HEK293 (cell line): ENCODE data around the gene CCNI.
"Not testable (repeated sequence)": the region's sequence is repeated elsewhere in the genome, so short reads cannot be mapped to it uniquely, and the experiment has no call there.

Experiments used
- CTCF ChIA-PET: fragments of 350-600 bp; formaldehyde crosslinking; extraction: SDS; loops from one replicate; lab custom pipeline; 2021; ENCODE audit warnings: antibody characterized with exemption; lab: Yijun Ruan, JAX
- POLR2A ChIA-PET: fragments of 300-600 bp; formaldehyde crosslinking; extraction: SDS; loops from one replicate; lab custom pipeline; 2020; ENCODE audit warnings: antibody characterized with exemption, inconsistent platforms; lab: Yijun Ruan, JAX
- H3K27ac ChIP-seq: fragments of 200-500 bp; sonication (Bioruptor generic); 2 replicates; pipeline ENCODE4 v1.5.1; 2014; ENCODE audit warnings: low read depth, low read length, control low read depth, inconsistent platforms; ENCODE audit errors: extremely low read depth
- H3K36me3 ChIP-seq, 2 experiments: fragments of 200-500 bp in 1 of 2; sonication (Bioruptor generic) in 1 of 2; 1 replicate in 1 of 2; 2 replicates in 1 of 2; pipeline ENCODE4 v1.5.1; 2014 to 2017; ENCODE audit warnings: inconsistent platforms in 2 of 2, low read length in 2 of 2; ENCODE audit not compliant: control insufficient read depth in 2 of 2, insufficient read depth in 1 of 2
- H3K4me1 ChIP-seq: fragments of 200-500 bp; sonication (Bioruptor generic); 2 replicates; pipeline ENCODE4 v1.5.1; 2014; ENCODE audit warnings: mild to moderate bottlenecking, low read length, inconsistent platforms; ENCODE audit not compliant: control insufficient read depth, insufficient read depth
- H3K4me3 ChIP-seq: 2 replicates; pipeline ENCODE4 v1.5.1; 2011; ENCODE audit warnings: low read depth, mild to moderate bottlenecking, control low read depth, low read length, moderate library complexity
- H3K9me3 ChIP-seq: fragments of 200-500 bp; sonication (Bioruptor generic); 2 replicates; pipeline ENCODE4 v1.5.1; 2014; ENCODE audit warnings: low read depth, low read length, inconsistent platforms; ENCODE audit not compliant: control insufficient read depth, insufficient read depth
- CTCF ChIP-seq: fragments of 450-650 bp; formaldehyde crosslinking; IDR thresholded peaks from 2 replicates; pipeline ENCODE4 v1.5.1; 2016; ENCODE audit warnings: missing biosample characterization, missing genetic modification characterization
- KLF17 ChIP-seq: fragments of 450-650 bp; formaldehyde crosslinking; IDR thresholded peaks from 2 replicates; pipeline ENCODE4 v1.5.1; 2016; ENCODE audit warnings: missing biosample characterization, missing genetic modification characterization
- RBAK ChIP-seq: fragments of 450-650 bp; formaldehyde crosslinking; IDR thresholded peaks from 2 replicates; pipeline ENCODE4 v1.5.1; 2016; ENCODE audit warnings: missing biosample characterization, missing genetic modification characterization
- SETDB1 ChIP-seq: IDR thresholded peaks from one replicate; pipeline ENCODE4 v1.6.1; 2017; ENCODE audit warnings: mild to moderate bottlenecking, low read length, moderate library complexity, mixed read lengths; ENCODE audit not compliant: insufficient read length
- ZBTB21 ChIP-seq: fragments of 450-650 bp; formaldehyde crosslinking; IDR thresholded peaks from 2 replicates; pipeline ENCODE4 v1.5.1; 2017; ENCODE audit warnings: missing biosample characterization, missing genetic modification characterization
- ZNF112 ChIP-seq: fragments of 450-650 bp; formaldehyde crosslinking; IDR thresholded peaks from 2 replicates; pipeline ENCODE4 v1.5.0; 2017; ENCODE audit warnings: missing biosample characterization, missing genetic modification characterization
- ZNF138 ChIP-seq: fragments of 450-650 bp; formaldehyde crosslinking; IDR thresholded peaks from 2 replicates; pipeline ENCODE4 v1.5.1; 2016; ENCODE audit warnings: missing biosample characterization, missing genetic modification characterization, borderline replicate concordance
- ZNF202 ChIP-seq: fragments of 450-650 bp; formaldehyde crosslinking; IDR thresholded peaks from 2 replicates; pipeline ENCODE4 v1.5.1; 2016; ENCODE audit warnings: missing biosample characterization, missing genetic modification characterization, borderline replicate concordance
- ZNF23 ChIP-seq: fragments of 450-650 bp; formaldehyde crosslinking; IDR thresholded peaks from 2 replicates; pipeline ENCODE4 v1.5.1; 2016; ENCODE audit warnings: missing biosample characterization, missing genetic modification characterization, borderline replicate concordance
- ZNF501 ChIP-seq: fragments of 450-650 bp; formaldehyde crosslinking; IDR thresholded peaks from 2 replicates; pipeline ENCODE4 v1.5.1; 2016; ENCODE audit warnings: missing biosample characterization, missing genetic modification characterization
- ZNF555 ChIP-seq: fragments of 450-650 bp; formaldehyde crosslinking; conservative IDR thresholded peaks from 2 replicates; pipeline ENCODE4 v1.5.1; 2017; ENCODE audit warnings: missing biosample characterization, mild to moderate bottlenecking, missing genetic modification characterization, inconsistent platforms
- ZNF561 ChIP-seq: fragments of 450-650 bp; IDR thresholded peaks from 2 replicates; pipeline ENCODE4 v1.5.1; 2018; ENCODE audit warnings: missing biosample characterization, missing genetic modification characterization, borderline replicate concordance
- ZNF596 ChIP-seq: fragments of 450-650 bp; IDR thresholded peaks from 2 replicates; pipeline ENCODE4 v1.5.0; 2018; ENCODE audit warnings: missing biosample characterization, mild to moderate bottlenecking, missing genetic modification characterization, moderate library complexity
- ZNF600 ChIP-seq: fragments of 450-650 bp; formaldehyde crosslinking; IDR thresholded peaks from 2 replicates; pipeline ENCODE4 v1.5.1; 2016; ENCODE audit warnings: missing biosample characterization, missing genetic modification characterization
- ZNF707 ChIP-seq: fragments of 450-650 bp; formaldehyde crosslinking; IDR thresholded peaks from 2 replicates; pipeline ENCODE4 v1.5.1; 2016; ENCODE audit warnings: missing biosample characterization, missing genetic modification characterization
- ZNF768 ChIP-seq: fragments of 450-650 bp; formaldehyde crosslinking; IDR thresholded peaks from 2 replicates; pipeline ENCODE4 v1.5.1; 2018; ENCODE audit warnings: missing biosample characterization, mild to moderate bottlenecking, missing genetic modification characterization
- ZNF837 ChIP-seq: fragments of 450-650 bp; formaldehyde crosslinking; IDR thresholded peaks from 2 replicates; pipeline ENCODE4 v1.5.1; 2016; ENCODE audit warnings: missing biosample characterization, missing genetic modification characterization
- ZSCAN16 ChIP-seq: fragments of 450-650 bp; formaldehyde crosslinking; IDR thresholded peaks from 2 replicates; pipeline ENCODE4 v1.5.1; 2016; ENCODE audit warnings: missing biosample characterization, missing genetic modification characterization
- ZSCAN18 ChIP-seq: fragments of 450-650 bp; formaldehyde crosslinking; IDR thresholded peaks from 2 replicates; pipeline ENCODE4 v1.5.1; 2016; ENCODE audit warnings: missing biosample characterization, missing genetic modification characterization
- TF ChIP-seq, protein P1 (sequence below): fragments of 450-650 bp; formaldehyde crosslinking; IDR thresholded peaks from 2 replicates; pipeline ENCODE4 v1.5.1; 2017; ENCODE audit warnings: missing biosample characterization, missing genetic modification characterization
- TF ChIP-seq, protein P2 (sequence below): fragments of 450-650 bp; formaldehyde crosslinking; IDR thresholded peaks from 2 replicates; pipeline ENCODE4 v1.5.1; 2017; ENCODE audit warnings: missing biosample characterization, missing genetic modification characterization
- TF ChIP-seq, protein P3 (sequence below): fragments of 450-650 bp; formaldehyde crosslinking; IDR thresholded peaks from 2 replicates; pipeline ENCODE4 v1.5.1; 2016; ENCODE audit warnings: missing biosample characterization, missing genetic modification characterization

CCNI gene

DNA sequence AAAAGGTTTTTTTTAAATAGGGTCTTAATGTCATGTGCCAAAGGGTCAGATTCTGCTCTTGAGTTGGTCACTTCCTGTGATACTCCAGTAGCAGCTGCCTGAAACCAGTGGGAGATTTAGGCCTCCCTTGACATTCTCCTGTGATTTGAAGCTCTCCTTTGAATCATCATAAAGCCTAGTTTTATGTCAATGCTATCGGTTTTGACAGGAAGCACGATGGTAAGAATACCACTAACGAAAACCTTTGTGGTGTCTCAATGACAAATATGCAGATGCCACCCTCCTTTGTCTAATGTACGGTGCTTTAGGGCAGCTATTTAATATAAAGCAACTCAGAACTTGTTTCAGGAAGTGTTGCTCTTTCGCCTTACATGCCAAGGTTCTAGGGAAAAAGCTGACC lies 44.2 kb downstream of the CCNI start:
- Histone ChIP-seq H3K4me1 (no peaks in the 10 kb centered on the region), H3K9me3 (no peaks in the 10 kb centered on the region), H3K27ac (no peak overlapping the region), H3K4me3 (no peak overlapping the region), H3K36me3 (peaks cover 0 to 86% of the 10 kb centered on the region in 2 experiments)
- ChIA-PET POLR2A (no interaction called here), CTCF (interaction anchor here (1.3 to 1.4 kb wide), 2 partner anchors 11 to 13 kb away, joined by 3 to 5 read pairs; no protein-coding TSS in a partner anchor)
- TF ChIP-seq ZNF768 (no peak), ZNF501 (tag by site-specific recombination) (no peak), ZNF596 (tag by site-specific recombination) (no peak), CTCF (no peak), KLF17 (tag by site-specific recombination) (no peak), ZNF23 (no peak), ZBTB21 (tag by site-specific recombination) (no peak), ZNF555 (no peak), RBAK (tag by site-specific recombination) (no peak), ZNF112 (tag by site-specific recombination) (no peak), ZNF837 (tag by site-specific recombination) (no peak), ZSCAN18 (tag by site-specific recombination) (no peak), ZSCAN16 (tag by site-specific recombination) (no peak), ZNF600 (tag by site-specific recombination) (no peak), ZNF707 (tag by site-specific recombination) (no peak), ZNF138 (tag by site-specific recombination) (no peak), SETDB1 (no peak)
- TF ChIP-seq, protein P1, sequence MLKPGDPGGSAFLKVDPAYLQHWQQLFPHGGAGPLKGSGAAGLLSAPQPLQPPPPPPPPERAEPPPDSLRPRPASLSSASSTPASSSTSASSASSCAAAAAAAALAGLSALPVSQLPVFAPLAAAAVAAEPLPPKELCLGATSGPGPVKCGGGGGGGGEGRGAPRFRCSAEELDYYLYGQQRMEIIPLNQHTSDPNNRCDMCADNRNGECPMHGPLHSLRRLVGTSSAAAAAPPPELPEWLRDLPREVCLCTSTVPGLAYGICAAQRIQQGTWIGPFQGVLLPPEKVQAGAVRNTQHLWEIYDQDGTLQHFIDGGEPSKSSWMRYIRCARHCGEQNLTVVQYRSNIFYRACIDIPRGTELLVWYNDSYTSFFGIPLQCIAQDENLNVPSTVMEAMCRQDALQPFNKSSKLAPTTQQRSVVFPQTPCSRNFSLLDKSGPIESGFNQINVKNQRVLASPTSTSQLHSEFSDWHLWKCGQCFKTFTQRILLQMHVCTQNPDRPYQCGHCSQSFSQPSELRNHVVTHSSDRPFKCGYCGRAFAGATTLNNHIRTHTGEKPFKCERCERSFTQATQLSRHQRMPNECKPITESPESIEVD = no peak

DNA sequence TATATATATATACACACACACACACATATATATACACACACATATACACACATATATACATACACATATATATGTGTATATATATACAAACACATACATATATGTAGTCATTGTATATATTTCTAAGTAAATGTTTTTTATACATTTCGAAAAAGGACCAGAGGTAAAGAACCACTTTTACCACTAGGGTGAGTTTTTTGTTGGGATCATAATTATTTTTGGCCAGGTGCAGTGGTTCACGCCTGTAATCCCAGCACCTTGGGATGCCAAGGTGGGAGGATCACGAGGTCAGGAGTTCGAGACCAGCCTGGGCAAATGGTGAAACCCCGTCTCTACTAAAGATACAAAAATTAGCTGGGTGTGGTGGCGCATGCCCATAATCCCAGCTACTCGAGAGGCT lies 46.0 kb downstream of the CCNI start:
- CTCF ChIA-PET = interaction anchor here (0.6 to 1.0 kb wide), 2 partner anchors 16 to 173 kb away, joined by 3 to 4 read pairs; no protein-coding TSS in a partner anchor
- H3K4me3 ChIP-seq = not testable (repeated sequence)

GRCh38 chr4:77028246-77028645 lies 47.5 kb downstream of the CCNI start:
- no peaks in the 10 kb centered on the region for H3K4me1 ChIP-seq
- H3K27ac ChIP-seq = no peak overlapping the region
- peaks cover 0 to 84% of the 10 kb centered on the region in 2 experiments for H3K36me3 ChIP-seq
- CTCF ChIA-PET = no interaction called here
- POLR2A ChIA-PET = no interaction called here
- H3K9me3 ChIP-seq = no peaks in the 10 kb centered on the region
- no peak overlapping the region for H3K4me3 ChIP-seq
- TF ChIP-seq ZNF202 (no peak), ZNF561 (tag by site-specific recombination) (no peak)
- TF ChIP-seq, protein P2, sequence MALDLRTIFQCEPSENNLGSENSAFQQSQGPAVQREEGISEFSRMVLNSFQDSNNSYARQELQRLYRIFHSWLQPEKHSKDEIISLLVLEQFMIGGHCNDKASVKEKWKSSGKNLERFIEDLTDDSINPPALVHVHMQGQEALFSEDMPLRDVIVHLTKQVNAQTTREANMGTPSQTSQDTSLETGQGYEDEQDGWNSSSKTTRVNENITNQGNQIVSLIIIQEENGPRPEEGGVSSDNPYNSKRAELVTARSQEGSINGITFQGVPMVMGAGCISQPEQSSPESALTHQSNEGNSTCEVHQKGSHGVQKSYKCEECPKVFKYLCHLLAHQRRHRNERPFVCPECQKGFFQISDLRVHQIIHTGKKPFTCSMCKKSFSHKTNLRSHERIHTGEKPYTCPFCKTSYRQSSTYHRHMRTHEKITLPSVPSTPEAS (tag by site-specific recombination) = no peak
- TF ChIP-seq, protein P3, sequence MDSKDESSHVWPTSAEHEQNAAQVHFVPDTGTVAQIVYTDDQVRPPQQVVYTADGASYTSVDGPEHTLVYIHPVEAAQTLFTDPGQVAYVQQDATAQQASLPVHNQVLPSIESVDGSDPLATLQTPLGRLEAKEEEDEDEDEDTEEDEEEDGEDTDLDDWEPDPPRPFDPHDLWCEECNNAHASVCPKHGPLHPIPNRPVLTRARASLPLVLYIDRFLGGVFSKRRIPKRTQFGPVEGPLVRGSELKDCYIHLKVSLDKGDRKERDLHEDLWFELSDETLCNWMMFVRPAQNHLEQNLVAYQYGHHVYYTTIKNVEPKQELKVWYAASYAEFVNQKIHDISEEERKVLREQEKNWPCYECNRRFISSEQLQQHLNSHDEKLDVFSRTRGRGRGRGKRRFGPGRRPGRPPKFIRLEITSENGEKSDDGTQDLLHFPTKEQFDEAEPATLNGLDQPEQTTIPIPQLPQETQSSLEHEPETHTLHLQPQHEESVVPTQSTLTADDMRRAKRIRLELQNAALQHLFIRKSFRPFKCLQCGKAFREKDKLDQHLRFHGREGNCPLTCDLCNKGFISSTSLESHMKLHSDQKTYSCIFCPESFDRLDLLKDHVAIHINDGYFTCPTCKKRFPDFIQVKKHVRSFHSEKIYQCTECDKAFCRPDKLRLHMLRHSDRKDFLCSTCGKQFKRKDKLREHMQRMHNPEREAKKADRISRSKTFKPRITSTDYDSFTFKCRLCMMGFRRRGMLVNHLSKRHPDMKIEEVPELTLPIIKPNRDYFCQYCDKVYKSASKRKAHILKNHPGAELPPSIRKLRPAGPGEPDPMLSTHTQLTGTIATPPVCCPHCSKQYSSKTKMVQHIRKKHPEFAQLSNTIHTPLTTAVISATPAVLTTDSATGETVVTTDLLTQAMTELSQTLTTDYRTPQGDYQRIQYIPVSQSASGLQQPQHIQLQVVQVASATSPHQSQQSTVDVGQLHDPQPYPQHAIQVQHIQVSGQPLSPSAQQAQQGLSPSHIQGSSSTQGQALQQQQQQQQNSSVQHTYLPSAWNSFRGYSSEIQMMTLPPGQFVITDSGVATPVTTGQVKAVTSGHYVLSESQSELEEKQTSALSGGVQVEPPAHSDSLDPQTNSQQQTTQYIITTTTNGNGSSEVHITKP (tag by site-specific recombination) = no peak

More for the DNA sequence above, 46.0 kb downstream of the CCNI start:
- POLR2A ChIA-PET, H3K9me3 ChIP-seq, H3K27ac ChIP-seq, H3K4me1 ChIP-seq: not testable (repeated sequence)
- peaks cover 0 to 83% of the 10 kb centered on the region in 2 experiments for H3K36me3 ChIP-seq
